Duodenal mucosa (tissue), 2 donors: Measurements from ENCODE around the gene PHF3.

Experiments used
- H3K27ac ChIP-seq: one replicate; pipeline ENCODE4 v1.7.0; 2013; ENCODE audit warnings: low read depth, low read length
- H3K27me3 ChIP-seq, 2 donors: one replicate each; pipeline ENCODE4 v1.7.0; 2013; ENCODE audit warnings: low read length in 2 of 2, control low read depth in 1 of 2; ENCODE audit not compliant: insufficient read depth in 2 of 2, control insufficient read depth in 1 of 2
- H3K36me3 ChIP-seq, 2 donors: one replicate each; pipeline ENCODE4 v1.7.0; 2013; ENCODE audit warnings: low read length in 2 of 2, control low read depth in 1 of 2; ENCODE audit not compliant: insufficient read depth in 2 of 2, control insufficient read depth in 1 of 2
- H3K4me1 ChIP-seq, 2 donors: one replicate each; pipeline ENCODE4 v1.7.0; 2013; ENCODE audit warnings: low read length in 2 of 2, control low read depth in 1 of 2; ENCODE audit not compliant: insufficient read depth in 2 of 2, control insufficient read depth in 1 of 2
- H3K4me3 ChIP-seq, 2 donors: one replicate each; pipeline ENCODE4 v1.7.0; 2013; ENCODE audit warnings: low read length in 2 of 2, low read depth in 1 of 2
- H3K9ac ChIP-seq, 2 donors: one replicate each; pipeline ENCODE4 v1.7.0; 2013; ENCODE audit warnings: low read length in 2 of 2, low read depth in 1 of 2
- H3K9me3 ChIP-seq, 2 donors: one replicate each; pipeline ENCODE4 v1.7.0; 2013; ENCODE audit warnings: low read length in 2 of 2, control low read depth in 1 of 2; ENCODE audit not compliant: control insufficient read depth in 1 of 2

Gene PHF3

DNA sequence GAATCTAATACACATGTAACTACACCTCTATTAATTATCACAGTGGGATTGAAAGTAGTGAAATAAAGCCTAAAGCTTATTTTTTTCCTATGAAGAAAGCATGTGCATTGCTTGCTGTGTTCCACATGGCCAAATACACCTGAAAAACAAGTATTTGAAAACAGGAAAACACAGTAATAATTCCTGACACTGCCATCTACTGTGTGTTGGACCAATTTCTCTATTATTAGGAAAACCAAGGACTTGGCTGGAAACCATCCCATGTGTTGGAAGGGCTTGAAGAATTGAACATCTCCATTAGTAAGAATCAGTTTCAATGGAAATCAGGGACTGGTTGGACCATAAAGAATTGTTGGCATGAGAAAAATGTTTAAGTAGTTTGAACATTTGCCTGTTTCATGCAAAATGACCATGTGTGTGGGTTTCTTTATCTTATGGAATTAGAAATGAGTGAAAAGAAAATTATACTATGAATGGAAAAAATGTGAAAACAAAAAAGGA is 124.1 kb downstream of the PHF3 start:
- Histone ChIP-seq H3K27me3 (no peaks in the 10 kb centered on the region), H3K9me3 (peaks cover 3 to 4% of the 10 kb centered on the region in 2 donors), H3K4me3 (no peak overlapping the region), H3K9ac (no peak overlapping the region), H3K36me3 (no peaks in the 10 kb centered on the region), H3K4me1 (peaks cover 0 to 4% of the 10 kb centered on the region in 2 donors), H3K27ac (no peak overlapping the region)

- Histone ChIP-seq H3K9ac (no peak overlapping the region), H3K4me1 (peaks cover 0 to 4% of the 10 kb centered on the region in 2 donors), H3K4me3 (no peak overlapping the region), H3K36me3 (no peaks in the 10 kb centered on the region), H3K27me3 (no peaks in the 10 kb centered on the region), H3K9me3 (peaks cover 3 to 4% of the 10 kb centered on the region in 2 donors), H3K27ac (no peak overlapping the region)
Observed at GRCh38 chr6:63760199-63760598, 124.6 kb downstream of the PHF3 start.

GRCh38 chr6:63764318-63764916 is 128.8 kb downstream of the PHF3 start:
- no peak overlapping the region for H3K4me3 ChIP-seq
- no peaks in the 10 kb centered on the region for H3K27me3 ChIP-seq
- H3K36me3 ChIP-seq = no peaks in the 10 kb centered on the region
- H3K9me3 ChIP-seq = peaks cover 3 to 5% of the 10 kb centered on the region in 2 donors
- H3K27ac ChIP-seq = no peak overlapping the region
- H3K9ac ChIP-seq = no peak overlapping the region
- peaks cover 0 to 3% of the 10 kb centered on the region in 2 donors for H3K4me1 ChIP-seq
